ENCODE measurements around the gene THYN1. TPM values are rescaled to one million over a fixed set of nuclear protein-coding genes. Genes with fewer than 3 reads are reported as not detected.

Gene THYN1
- total RNA-seq (10 to 100 TPM; 34.4 to 67.7 (median 62.5) TPM), polyA plus RNA-seq (100 to 1,000 TPM; 153 to 166 TPM), total RNA-seq (32.0 reads per million, percentile 61 among the genes with 10 or more reads in this experiment)

DNA sequence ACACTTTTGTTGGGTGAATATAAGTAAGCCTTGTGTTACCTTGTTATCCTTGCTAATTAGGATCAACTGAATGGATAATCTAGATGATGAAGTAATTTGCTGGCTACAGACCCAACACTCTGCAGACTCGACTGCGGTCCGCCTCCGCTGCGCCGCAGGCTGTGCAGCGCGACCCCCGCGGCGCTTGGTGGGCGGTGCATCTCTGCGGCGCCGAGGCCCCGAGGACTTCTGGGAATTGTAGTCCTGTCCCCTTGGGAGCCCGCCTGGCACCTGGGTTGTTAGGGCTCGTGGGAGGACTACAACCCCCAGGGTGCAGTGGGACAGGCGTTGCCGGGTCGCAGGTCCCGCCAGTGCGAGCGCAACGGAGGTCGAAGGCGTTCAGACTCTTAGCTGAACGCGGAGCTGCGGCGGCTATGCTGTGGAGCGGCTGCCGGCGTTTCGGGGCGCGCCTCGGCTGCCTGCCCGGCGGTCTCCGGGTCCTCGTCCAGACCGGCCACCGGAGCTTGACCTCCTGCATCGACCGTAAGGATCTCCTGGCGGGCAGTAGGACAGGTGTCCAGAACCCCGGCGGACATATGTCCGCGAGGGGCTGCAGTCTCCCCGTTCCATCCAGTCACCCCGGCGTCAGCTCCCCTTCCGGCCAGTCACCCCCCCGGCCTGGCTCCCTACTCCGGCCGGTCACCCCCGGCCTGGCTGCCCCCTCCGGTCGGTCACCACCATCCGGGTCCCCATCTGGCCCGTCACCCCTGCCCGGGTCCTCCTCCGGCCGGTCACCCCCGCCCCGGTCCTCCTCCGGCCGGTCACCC, at the start of gene THYN1, which contains the start of gene ACAD8:
THYN1 (minus strand) TSS at position 165 of the 806 bp plus-strand sequence. CDS start 470 bp downstream, outside the sequence.
ACAD8 (plus strand) TSS at position 381 of the 806 bp plus-strand sequence; CDS start at position 414, 33 bp downstream.
- Mint-ChIP-seq H3K9me3 (no peaks in the 10 kb centered on the region), H3K27me3 (no peaks in the 10 kb centered on the region), H3K27ac (peak within 1 kb of the TSS; percentile 75 to 92 (median 88)), H3K4me1 (peaks cover 24 to 47% (median 40%) of the 10 kb centered on the region in 7 donors), H3K4me3 (peak within 1 kb of the TSS; percentile 79 to 99 (median 94)), H3K36me3 (peaks cover 0 to 24% (median 4%) of the 10 kb centered on the region in 5 donors)
- ChIA-PET CTCF (interaction anchor here (0.6 to 2.1 kb wide), 5 partner anchors 10 to 46 kb away, joined by 3 to 7 read pairs (median 3); partner anchors contain the start of genes NCAPD3 and VPS26B), POLR2A (interaction anchor here (0.8 to 8.5 kb wide), 9 partner anchors 9 to 184 kb away, joined by 3 to 111 read pairs (median 3); partner anchors contain the start of genes GLB1L3, NCAPD3 and VPS26B)
- ATAC-seq (peak; percentile 100), DNase-seq (peak; percentile 82 to 98 (median 95))
- Histone ChIP-seq H3K27ac (ENCODE audit: low read depth, low read length) (peak within 1 kb of the TSS; percentile 73), H3K9me3 (ENCODE audit: control insufficient read depth in 2 of 3, low read length in 3 of 3) (no peaks in the 10 kb centered on the region), H3K4me3 (ENCODE audit: low read length) (peak within 1 kb of the TSS; percentile 89), H3K36me3 (ENCODE audit: control insufficient read depth in 2 of 3, insufficient read depth in 3 of 3, low read length in 3 of 3) (peaks cover 14 to 42% (median 14%) of the 10 kb centered on the region in 3 experiments), H3K4me1 (ENCODE audit: control insufficient read depth in 2 of 2, insufficient read depth in 2 of 2, low read length in 2 of 2) (peaks cover 16 to 18% of the 10 kb centered on the region in 2 donors), H3K27me3 (ENCODE audit: control insufficient read depth in 2 of 2, insufficient read depth in 2 of 2, low read length in 2 of 2) (no peaks in the 10 kb centered on the region)
- intact Hi-C loops (cut with micrococcal nuclease): loop anchor here (1.0 to 5.0 kb wide), 11 partner anchors 9 to 326 kb away; partner anchors contain the start of genes GLB1L2 (in 2 of the 2), VPS26B (in 2 of the 2) and GLB1L3 (in 1 of the 2)

- H3K27me3 Mint-ChIP-seq: no peaks in the 10 kb centered on the region
- no peaks in the 10 kb centered on the region for H3K27me3 ChIP-seq (ENCODE audit: control insufficient read depth in 2 of 2, insufficient read depth in 2 of 2, low read length in 2 of 2)
- no peak overlapping the region for H3K4me3 Mint-ChIP-seq
- H3K4me1 Mint-ChIP-seq: no peaks in the 10 kb centered on the region
- CTCF ChIA-PET: no interaction called here
- H3K27ac ChIP-seq (ENCODE audit: low read depth, low read length): no peak overlapping the region
- H3K4me3 ChIP-seq (ENCODE audit: low read length): no peak overlapping the region
- intact Hi-C loops (cut with micrococcal nuclease): no loop called here
- H3K9me3 ChIP-seq (ENCODE audit: control insufficient read depth in 2 of 3, low read length in 3 of 3): no peaks in the 10 kb centered on the region
- ATAC-seq (no peak), DNase-seq (no peak)
- H3K27ac Mint-ChIP-seq: no peak overlapping the region
- peaks cover 0 to 4% (median 0%) of the 10 kb centered on the region in 11 donors for H3K9me3 Mint-ChIP-seq
- POLR2A ChIA-PET: no interaction called here
- peaks cover 0 to 9% (median 0%) of the 10 kb centered on the region in 5 donors for H3K36me3 Mint-ChIP-seq
- H3K4me1 ChIP-seq (ENCODE audit: control insufficient read depth in 2 of 2, insufficient read depth in 2 of 2, low read length in 2 of 2): no peaks in the 10 kb centered on the region
- H3K36me3 ChIP-seq (ENCODE audit: control insufficient read depth in 2 of 3, insufficient read depth in 3 of 3, low read length in 3 of 3): no peaks in the 10 kb centered on the region
Observed at GRCh38 chr11:134294664-134295063, 41.5 kb upstream of the THYN1 start.

DNA sequence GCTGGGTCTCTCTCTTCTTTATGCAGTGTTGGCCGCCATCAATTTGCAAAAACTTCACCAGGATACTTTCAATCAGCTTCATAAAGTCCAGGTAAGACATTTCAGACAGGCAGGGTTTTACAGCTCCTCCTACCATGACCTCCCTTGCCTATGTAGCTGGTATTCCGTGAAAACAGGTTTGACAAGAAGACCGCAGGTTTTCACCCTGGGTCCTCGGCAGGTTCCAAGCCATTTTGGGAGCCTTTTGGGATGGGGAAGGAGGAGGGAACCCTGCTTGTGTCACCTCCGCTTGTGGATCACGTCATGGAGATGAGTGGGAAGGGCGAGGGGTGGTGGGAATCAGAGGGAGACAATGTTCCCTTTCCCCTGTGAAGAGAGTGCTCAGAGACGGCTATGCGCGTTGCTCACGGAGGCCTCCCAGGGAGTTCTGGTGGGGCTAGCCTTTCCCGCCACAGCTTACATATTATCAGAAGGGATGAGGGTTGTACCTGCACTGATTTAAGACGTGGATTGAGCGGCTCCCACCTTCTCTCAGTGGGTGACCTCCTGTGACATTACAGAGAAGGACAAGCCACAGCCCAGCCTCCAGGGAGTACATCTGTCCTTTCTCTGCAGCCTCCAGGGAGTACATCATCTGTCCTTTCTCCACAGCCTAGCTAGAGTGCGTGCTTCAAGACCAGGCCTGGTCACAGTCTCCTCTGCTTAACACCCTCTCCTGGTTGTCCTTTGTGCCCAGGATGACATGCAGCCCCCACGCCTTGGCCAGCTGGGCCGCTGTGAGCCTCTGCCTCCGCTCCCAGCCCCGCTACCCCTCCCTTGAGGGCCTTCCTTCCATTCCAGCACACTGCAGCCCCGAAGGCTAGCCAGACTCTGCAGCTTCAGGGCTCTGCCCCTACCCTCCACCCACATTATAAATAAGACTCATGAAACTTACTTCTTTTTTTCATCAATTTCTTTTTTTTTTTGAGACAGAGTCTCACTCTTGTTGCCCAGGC, 40.3 kb upstream of the THYN1 start:
- Histone ChIP-seq H3K4me1 (ENCODE audit: control insufficient read depth in 2 of 2, insufficient read depth in 2 of 2, low read length in 2 of 2) (no peaks in the 10 kb centered on the region), H3K4me3 (ENCODE audit: low read length) (no peak overlapping the region), H3K36me3 (ENCODE audit: control insufficient read depth in 2 of 3, insufficient read depth in 3 of 3, low read length in 3 of 3) (no peaks in the 10 kb centered on the region), H3K27ac (ENCODE audit: low read depth, low read length) (no peak overlapping the region), H3K9me3 (ENCODE audit: control insufficient read depth in 2 of 3, low read length in 3 of 3) (no peaks in the 10 kb centered on the region), H3K27me3 (ENCODE audit: control insufficient read depth in 2 of 2, insufficient read depth in 2 of 2, low read length in 2 of 2) (no peaks in the 10 kb centered on the region)
- Mint-ChIP-seq H3K27ac (no peak overlapping the region), H3K4me3 (no peak overlapping the region), H3K36me3 (peaks cover 0 to 6% (median 0%) of the 10 kb centered on the region in 5 donors), H3K9me3 (no peaks in the 10 kb centered on the region), H3K27me3 (no peaks in the 10 kb centered on the region), H3K4me1 (no peaks in the 10 kb centered on the region)
- ChIA-PET POLR2A (no interaction called here), CTCF (interaction anchor here (0.6 to 1.1 kb wide), 2 partner anchors 17 to 20 kb away, joined by 3 read pairs; partner anchors contain the start of gene GLB1L3)
- no peak for ATAC-seq
- DNase-seq: no peak
- intact Hi-C loops (cut with micrococcal nuclease): no loop called here

- Histone ChIP-seq H3K4me1 (ENCODE audit: control insufficient read depth in 2 of 2, insufficient read depth in 2 of 2, low read length in 2 of 2) (no peaks in the 10 kb centered on the region), H3K36me3 (ENCODE audit: control insufficient read depth in 2 of 3, insufficient read depth in 3 of 3, low read length in 3 of 3) (no peaks in the 10 kb centered on the region), H3K27me3 (ENCODE audit: control insufficient read depth in 2 of 2, insufficient read depth in 2 of 2, low read length in 2 of 2) (no peaks in the 10 kb centered on the region), H3K27ac (ENCODE audit: low read depth, low read length) (no peak overlapping the region), H3K4me3 (ENCODE audit: low read length) (no peak overlapping the region), H3K9me3 (ENCODE audit: control insufficient read depth in 2 of 3, low read length in 3 of 3) (no peaks in the 10 kb centered on the region)
- intact Hi-C loops (cut with micrococcal nuclease): no loop called here
- H3K27ac Mint-ChIP-seq: no peak overlapping the region
- ChIA-PET CTCF (interaction anchor here (1.1 kb wide), 1 partner anchor 17 kb away, joined by 3 read pairs; the partner anchor contains the start of gene GLB1L3), POLR2A (no interaction called here)
- H3K4me1 Mint-ChIP-seq: no peaks in the 10 kb centered on the region
- H3K27me3 Mint-ChIP-seq: no peaks in the 10 kb centered on the region
- no peak overlapping the region for H3K4me3 Mint-ChIP-seq
- ATAC-seq (no peak), DNase-seq (no peak)
- H3K9me3 Mint-ChIP-seq: no peaks in the 10 kb centered on the region
- peaks cover 0 to 6% (median 0%) of the 10 kb centered on the region in 5 donors for H3K36me3 Mint-ChIP-seq
Observed at GRCh38 chr11:134292661-134293060, 39.5 kb upstream of the THYN1 start.

DNA sequence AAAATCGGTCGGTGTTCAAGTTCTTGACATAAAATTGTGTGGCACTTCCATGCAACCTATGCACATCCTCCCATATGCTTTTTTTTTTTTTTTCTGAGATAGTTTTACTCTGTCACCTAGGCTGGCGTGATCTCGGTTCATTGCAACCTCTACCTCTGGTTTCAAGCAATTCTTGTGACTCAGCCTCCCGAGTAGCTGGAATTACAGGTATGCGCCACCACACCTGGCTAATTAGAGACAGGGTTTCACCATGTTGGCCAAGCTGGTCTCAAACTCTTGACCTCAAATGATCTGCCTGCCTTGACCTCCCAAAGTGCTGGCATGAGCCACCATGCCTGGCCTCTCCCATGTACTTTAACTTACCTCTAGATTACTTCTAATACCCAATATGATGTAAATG, 38.0 kb upstream of the THYN1 start:
- Histone ChIP-seq H3K4me3 (ENCODE audit: low read length) (no peak overlapping the region), H3K9me3 (ENCODE audit: control insufficient read depth in 2 of 3, low read length in 3 of 3) (no peaks in the 10 kb centered on the region), H3K27ac (ENCODE audit: low read depth, low read length) (no peak overlapping the region), H3K4me1 (ENCODE audit: control insufficient read depth in 2 of 2, insufficient read depth in 2 of 2, low read length in 2 of 2) (no peaks in the 10 kb centered on the region), H3K36me3 (ENCODE audit: control insufficient read depth in 2 of 3, insufficient read depth in 3 of 3, low read length in 3 of 3) (no peaks in the 10 kb centered on the region), H3K27me3 (ENCODE audit: control insufficient read depth in 2 of 2, insufficient read depth in 2 of 2, low read length in 2 of 2) (no peaks in the 10 kb centered on the region)
- H3K27me3 Mint-ChIP-seq: no peaks in the 10 kb centered on the region
- ChIA-PET CTCF (no interaction called here), POLR2A (no interaction called here)
- no peaks in the 10 kb centered on the region for H3K9me3 Mint-ChIP-seq
- peaks cover 0 to 6% (median 0%) of the 10 kb centered on the region in 5 donors for H3K36me3 Mint-ChIP-seq
- no peaks in the 10 kb centered on the region for H3K4me1 Mint-ChIP-seq
- no peak overlapping the region for H3K27ac Mint-ChIP-seq
- no peak overlapping the region for H3K4me3 Mint-ChIP-seq
- ATAC-seq: no peak
- intact Hi-C loops (cut with micrococcal nuclease): no loop called here
- DNase-seq: no peak

GRCh38 chr11:134290646-134291045, 37.5 kb upstream of the THYN1 start:
- H3K27me3 ChIP-seq (ENCODE audit: control insufficient read depth in 2 of 2, insufficient read depth in 2 of 2, low read length in 2 of 2): no peaks in the 10 kb centered on the region
- no peaks in the 10 kb centered on the region for H3K27me3 Mint-ChIP-seq
- no peak overlapping the region for H3K4me3 ChIP-seq (ENCODE audit: low read length)
- ChIA-PET CTCF (no interaction called here), POLR2A (no interaction called here)
- H3K27ac ChIP-seq (ENCODE audit: low read depth, low read length): no peak overlapping the region
- ATAC-seq (no peak), DNase-seq (no peak)
- H3K4me3 Mint-ChIP-seq: no peak overlapping the region
- intact Hi-C loops (cut with micrococcal nuclease): no loop called here
- H3K9me3 Mint-ChIP-seq: no peaks in the 10 kb centered on the region
- H3K27ac Mint-ChIP-seq: no peak overlapping the region
- H3K4me1 Mint-ChIP-seq: no peaks in the 10 kb centered on the region
- no peaks in the 10 kb centered on the region for H3K36me3 ChIP-seq (ENCODE audit: control insufficient read depth in 2 of 3, insufficient read depth in 3 of 3, low read length in 3 of 3)
- no peaks in the 10 kb centered on the region for H3K9me3 ChIP-seq (ENCODE audit: control insufficient read depth in 2 of 3, low read length in 3 of 3)
- peaks cover 0 to 4% (median 0%) of the 10 kb centered on the region in 5 donors for H3K36me3 Mint-ChIP-seq
- H3K4me1 ChIP-seq (ENCODE audit: control insufficient read depth in 2 of 2, insufficient read depth in 2 of 2, low read length in 2 of 2): no peaks in the 10 kb centered on the region

Data from naive thymus-derived CD4-positive, alpha-beta T cell (primary cell).